A549 (cell line): ENCODE data around the gene PRKD1. TPM values are rescaled to one million over a fixed set of nuclear protein-coding genes. Genes with fewer than 3 reads are reported as not detected.

ENCODE experiments used
- ATAC-seq, 2 experiments: fragments of 200-7000 bp in 1 of 2; fragments of >200 bp in 1 of 2; cut with Nextera tagmentation in 1 of 2; cut with Tn5 transposase in 1 of 2; 3 replicates each; pipeline versions ENCODE4 v1.8.0 to v1.9.1; 2018 to 2020; ENCODE audit warnings: mild to moderate bottlenecking in 1 of 2, moderate library complexity in 1 of 2
- CTCF ChIA-PET: fragments of 300-600 bp; sonication (Branson Sonifier 250); formaldehyde crosslinking; extraction: SDS; loops from one replicate; lab custom pipeline; 2021; ENCODE audit warnings: antibody characterized with exemption, inconsistent platforms; lab: Yijun Ruan, JAX
- POLR2A ChIA-PET: fragments of 350-600 bp; formaldehyde crosslinking; extraction: SDS; loops from one replicate; lab custom pipeline; 2021; ENCODE audit warnings: antibody characterized with exemption, inconsistent platforms; lab: Yijun Ruan, JAX
- DNase-seq, 2 experiments: peaks; one replicate each; pipeline versions ENCODE4 v3.0.0 to v3.0.0-alpha.2; 2011 to 2016; ENCODE audit warnings: low read depth in 1 of 2, low spot score in 1 of 2
- FAIRE-seq: peaks from 2 replicates; lab custom pipeline; 2011; peaks lifted over from hg19 to GRCh38; lab: Jason Lieb, UNC
- H3K27ac ChIP-seq, 2 experiments: fragments of >200 bp; sonication (Bioruptor Twin); formaldehyde crosslinking; 3 replicates each; pipeline ENCODE4 v1.5.1; 2016 to 2017
- H3K4me1 ChIP-seq: fragments of >200 bp; sonication (Bioruptor Twin); formaldehyde crosslinking; 3 replicates; pipeline ENCODE4 v1.6.1; 2016
- H3K4me2 ChIP-seq: fragments of >200 bp; sonication (Bioruptor Twin); formaldehyde crosslinking; 3 replicates; pipeline ENCODE4 v1.6.1; 2016
- H3K4me3 ChIP-seq: fragments of >200 bp; sonication (Bioruptor Twin); formaldehyde crosslinking; 3 replicates; pipeline ENCODE4 v1.5.1; 2016
- H3K9me3 ChIP-seq: fragments of >200 bp; sonication (Bioruptor Twin); formaldehyde crosslinking; 3 replicates; pipeline ENCODE4 v1.6.1; 2016
- CHD2 ChIP-seq: fragments of 150-350 bp; IDR thresholded peaks from 2 replicates; pipeline ENCODE4 v1.6.1; 2014; ENCODE audit warnings: low read length; ENCODE audit not compliant: partially characterized antibody
- FOSL2 ChIP-seq, 2 experiments: fragments of 450-650 bp in 1 of 2; fragments of >200 bp in 1 of 2; sonication (Bioruptor Twin) in 1 of 2; formaldehyde crosslinking; IDR thresholded peaks; 2 replicates each; pipeline versions ENCODE4 v1.5.0 to v1.6.1; 2016 to 2020; ENCODE audit warnings: mild to moderate bottlenecking in 1 of 2, moderate library complexity in 1 of 2
- GATA3 ChIP-seq: IDR thresholded peaks from 2 replicates; pipeline ENCODE4 v1.6.1; 2012; ENCODE audit warnings: borderline replicate concordance
- HOXB5 ChIP-seq: fragments of 250-450 bp; sonication (Bioruptor Pico); IDR thresholded peaks from 2 replicates; pipeline ENCODE4 v1.5.0; 2020; ENCODE audit warnings: mild to moderate bottlenecking, moderate library complexity
- JUNB ChIP-seq: fragments of >200 bp; sonication (Bioruptor Twin); formaldehyde crosslinking; IDR thresholded peaks from 2 replicates; pipeline ENCODE4 v1.6.1; 2016
- MAZ ChIP-seq: fragments of 150-350 bp; IDR thresholded peaks from 2 replicates; pipeline ENCODE4 v1.6.1; 2014; ENCODE audit warnings: antibody characterized with exemption, low read depth, low read length, borderline replicate concordance
- NFE2L2 ChIP-seq: fragments of 150-350 bp; conservative IDR thresholded peaks from 2 replicates; pipeline ENCODE4 v1.6.1; 2014; ENCODE audit warnings: low read length
- PHF8 ChIP-seq: fragments of 200-600 bp; sonication (generic); IDR thresholded peaks from 2 replicates; pipeline ENCODE4 v1.6.1; 2016; ENCODE audit warnings: low read depth, mild to moderate bottlenecking, antibody characterized with exemption, moderate library complexity, borderline replicate concordance
- RARB ChIP-seq: fragments of 250-450 bp; sonication (Bioruptor Pico); IDR thresholded peaks from 2 replicates; pipeline ENCODE4 v1.8.0; 2021; ENCODE audit warnings: mild to moderate bottlenecking, moderate library complexity
- RCOR1 ChIP-seq: fragments of 150-350 bp; IDR thresholded peaks from 2 replicates; pipeline ENCODE4 v1.6.1; 2014; ENCODE audit warnings: antibody characterized with exemption, low read length, low read depth
- WGBS: methylation state at CpG from one replicate; pipeline ENCODE4 v1.1.6; 2017; ENCODE audit errors: missing lambda C conversion rate; 5-methylcytosine and 5-hydroxymethylcytosine counted together
- polyA plus RNA-seq, 4 experiments: library from polyadenylated mRNA; depleted of rRNA in 3 of 4; stranded (reverse); fragments of >200 nt; fragmentation: RNase III in 1 of 4; extraction: RNeasy Plus Mini Kit Qiagen cat#74134 plus additional on column Dnase treatment in 1 of 4; gene quantifications; 2 replicates in 3 of 4; 3 replicates in 1 of 4; pipeline ENCODE4 v1.2.3, GENCODE V29; 2011 to 2017
- TF ChIP-seq, protein P1 (sequence below): fragments of >200 bp; sonication (Bioruptor Twin); formaldehyde crosslinking; IDR thresholded peaks from 3 replicates; pipeline ENCODE4 v1.5.1; 2016
- TF ChIP-seq, protein P2 (sequence below): fragments of 450-650 bp; IDR thresholded peaks from 2 replicates; pipeline ENCODE4 v1.6.1; 2014; ENCODE audit warnings: antibody characterized with exemption
- TF ChIP-seq, protein P3 (sequence below): fragments of 250-450 bp; sonication (Bioruptor Pico); IDR thresholded peaks from 2 replicates; pipeline ENCODE4 v1.5.0; 2020; ENCODE audit warnings: low read depth, mild to moderate bottlenecking, moderate library complexity
- TF ChIP-seq, protein P4 (sequence below): fragments of 200-600 bp; sonication (generic); IDR thresholded peaks from 2 replicates; pipeline ENCODE4 v1.6.1; 2016; ENCODE audit warnings: antibody characterized with exemption, mild to moderate bottlenecking, moderate library complexity
- TF ChIP-seq, protein P5 (sequence below): fragments of 250-450 bp; sonication (Bioruptor Pico); IDR thresholded peaks from 2 replicates; pipeline ENCODE4 v1.5.0; 2021; ENCODE audit warnings: mild to moderate bottlenecking, moderate library complexity, borderline replicate concordance
- TF ChIP-seq, protein P6 (sequence below): fragments of 150-350 bp; IDR thresholded peaks from 2 replicates; pipeline ENCODE4 v1.6.1; 2014; ENCODE audit warnings: low read depth, mild to moderate bottlenecking, low read length

Gene PRKD1
- polyA plus RNA-seq, 2 of the 4 experiments (the other 2 are of a cell fraction): 3.0 to 7.8 TPM

DNA sequence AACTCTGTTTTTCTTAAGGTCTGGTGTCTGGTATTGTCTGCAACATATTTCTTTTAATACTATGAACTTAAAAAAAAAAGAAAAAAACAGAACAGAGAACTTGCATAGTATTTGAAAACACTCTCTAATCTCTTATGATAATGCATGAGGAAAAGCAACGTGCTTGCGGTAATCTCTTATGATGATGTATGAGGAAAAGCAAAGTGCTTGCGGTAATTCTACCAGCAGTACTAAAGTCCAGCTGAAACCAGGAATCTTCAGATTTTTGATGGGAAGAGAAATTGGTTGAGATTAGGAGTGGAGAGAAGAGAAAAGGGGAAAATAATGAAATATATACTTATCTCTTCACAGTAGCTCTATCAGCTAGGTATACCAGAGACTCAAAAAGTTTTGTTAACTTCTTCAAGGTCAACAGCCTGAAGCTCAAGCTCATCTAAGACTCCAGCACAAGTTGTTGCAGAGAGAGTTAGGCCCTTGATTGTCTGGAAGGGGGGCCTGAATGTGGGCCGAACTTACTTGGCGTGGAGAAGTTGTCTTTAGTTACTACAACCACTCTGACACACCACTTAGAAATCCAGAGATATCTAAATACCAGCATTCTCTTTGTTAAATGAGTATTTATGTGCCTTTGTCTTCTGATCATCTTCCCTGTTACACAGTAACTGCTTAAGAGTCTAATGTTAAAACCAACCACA is 240.4 kb downstream of the PRKD1 start:
- TF ChIP-seq, protein P1, sequence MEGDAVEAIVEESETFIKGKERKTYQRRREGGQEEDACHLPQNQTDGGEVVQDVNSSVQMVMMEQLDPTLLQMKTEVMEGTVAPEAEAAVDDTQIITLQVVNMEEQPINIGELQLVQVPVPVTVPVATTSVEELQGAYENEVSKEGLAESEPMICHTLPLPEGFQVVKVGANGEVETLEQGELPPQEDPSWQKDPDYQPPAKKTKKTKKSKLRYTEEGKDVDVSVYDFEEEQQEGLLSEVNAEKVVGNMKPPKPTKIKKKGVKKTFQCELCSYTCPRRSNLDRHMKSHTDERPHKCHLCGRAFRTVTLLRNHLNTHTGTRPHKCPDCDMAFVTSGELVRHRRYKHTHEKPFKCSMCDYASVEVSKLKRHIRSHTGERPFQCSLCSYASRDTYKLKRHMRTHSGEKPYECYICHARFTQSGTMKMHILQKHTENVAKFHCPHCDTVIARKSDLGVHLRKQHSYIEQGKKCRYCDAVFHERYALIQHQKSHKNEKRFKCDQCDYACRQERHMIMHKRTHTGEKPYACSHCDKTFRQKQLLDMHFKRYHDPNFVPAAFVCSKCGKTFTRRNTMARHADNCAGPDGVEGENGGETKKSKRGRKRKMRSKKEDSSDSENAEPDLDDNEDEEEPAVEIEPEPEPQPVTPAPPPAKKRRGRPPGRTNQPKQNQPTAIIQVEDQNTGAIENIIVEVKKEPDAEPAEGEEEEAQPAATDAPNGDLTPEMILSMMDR: no peak
- TF ChIP-seq HOXB5 (CRISPR knock-in tag) (no peak), GATA3 (no peak), RARB (CRISPR knock-in tag) (no peak)
- CTCF ChIA-PET: no interaction called here
- H3K27ac ChIP-seq: no peak overlapping the region
- no peak overlapping the region for H3K4me3 ChIP-seq
- H3K4me2 ChIP-seq: no peak overlapping the region
- no peaks in the 10 kb centered on the region for H3K4me1 ChIP-seq
- POLR2A ChIA-PET: no interaction called here
- WGBS: 89% methylated on average over 5 of the region's 5 CpGs
- ATAC-seq (no peak), FAIRE-seq (no peak), DNase-seq (no peak)
- no peaks in the 10 kb centered on the region for H3K9me3 ChIP-seq

DNA sequence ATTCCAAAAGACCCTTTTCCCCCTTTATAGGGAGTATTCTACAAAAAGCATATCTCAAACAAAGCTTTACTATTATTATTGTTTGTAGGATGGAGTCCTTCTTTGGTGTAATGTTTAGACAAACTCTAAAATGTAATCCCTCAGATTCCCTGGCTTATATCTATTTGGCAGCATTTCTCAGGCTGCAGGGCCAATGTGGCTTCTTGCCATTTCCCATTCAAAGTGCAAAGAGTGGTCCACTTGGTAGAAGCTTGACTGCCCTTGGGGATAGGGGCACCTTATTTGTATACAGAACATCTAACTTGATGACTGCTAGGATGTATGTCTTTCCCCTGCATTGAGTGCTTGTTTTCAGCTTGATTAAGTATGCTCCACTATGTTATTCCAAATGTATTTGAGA is 242.7 kb downstream of the PRKD1 start:
- TF ChIP-seq, protein P2, sequence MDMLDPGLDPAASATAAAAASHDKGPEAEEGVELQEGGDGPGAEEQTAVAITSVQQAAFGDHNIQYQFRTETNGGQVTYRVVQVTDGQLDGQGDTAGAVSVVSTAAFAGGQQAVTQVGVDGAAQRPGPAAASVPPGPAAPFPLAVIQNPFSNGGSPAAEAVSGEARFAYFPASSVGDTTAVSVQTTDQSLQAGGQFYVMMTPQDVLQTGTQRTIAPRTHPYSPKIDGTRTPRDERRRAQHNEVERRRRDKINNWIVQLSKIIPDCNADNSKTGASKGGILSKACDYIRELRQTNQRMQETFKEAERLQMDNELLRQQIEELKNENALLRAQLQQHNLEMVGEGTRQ: no peak
- no peak for TF ChIP-seq NFE2L2
- TF ChIP-seq JUNB: no peak
- TF ChIP-seq, protein P3, sequence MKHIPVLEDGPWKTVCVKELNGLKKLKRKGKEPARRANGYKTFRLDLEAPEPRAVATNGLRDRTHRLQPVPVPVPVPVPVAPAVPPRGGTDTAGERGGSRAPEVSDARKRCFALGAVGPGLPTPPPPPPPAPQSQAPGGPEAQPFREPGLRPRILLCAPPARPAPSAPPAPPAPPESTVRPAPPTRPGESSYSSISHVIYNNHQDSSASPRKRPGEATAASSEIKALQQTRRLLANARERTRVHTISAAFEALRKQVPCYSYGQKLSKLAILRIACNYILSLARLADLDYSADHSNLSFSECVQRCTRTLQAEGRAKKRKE (CRISPR knock-in tag): no peak
- TF ChIP-seq FOSL2 (IDR thresholded peaks at IDR 0.05): no peak
- no peak for TF ChIP-seq FOSL2 (CRISPR knock-in tag; IDR thresholded peaks at IDR 0.05)
- TF ChIP-seq, protein P4, sequence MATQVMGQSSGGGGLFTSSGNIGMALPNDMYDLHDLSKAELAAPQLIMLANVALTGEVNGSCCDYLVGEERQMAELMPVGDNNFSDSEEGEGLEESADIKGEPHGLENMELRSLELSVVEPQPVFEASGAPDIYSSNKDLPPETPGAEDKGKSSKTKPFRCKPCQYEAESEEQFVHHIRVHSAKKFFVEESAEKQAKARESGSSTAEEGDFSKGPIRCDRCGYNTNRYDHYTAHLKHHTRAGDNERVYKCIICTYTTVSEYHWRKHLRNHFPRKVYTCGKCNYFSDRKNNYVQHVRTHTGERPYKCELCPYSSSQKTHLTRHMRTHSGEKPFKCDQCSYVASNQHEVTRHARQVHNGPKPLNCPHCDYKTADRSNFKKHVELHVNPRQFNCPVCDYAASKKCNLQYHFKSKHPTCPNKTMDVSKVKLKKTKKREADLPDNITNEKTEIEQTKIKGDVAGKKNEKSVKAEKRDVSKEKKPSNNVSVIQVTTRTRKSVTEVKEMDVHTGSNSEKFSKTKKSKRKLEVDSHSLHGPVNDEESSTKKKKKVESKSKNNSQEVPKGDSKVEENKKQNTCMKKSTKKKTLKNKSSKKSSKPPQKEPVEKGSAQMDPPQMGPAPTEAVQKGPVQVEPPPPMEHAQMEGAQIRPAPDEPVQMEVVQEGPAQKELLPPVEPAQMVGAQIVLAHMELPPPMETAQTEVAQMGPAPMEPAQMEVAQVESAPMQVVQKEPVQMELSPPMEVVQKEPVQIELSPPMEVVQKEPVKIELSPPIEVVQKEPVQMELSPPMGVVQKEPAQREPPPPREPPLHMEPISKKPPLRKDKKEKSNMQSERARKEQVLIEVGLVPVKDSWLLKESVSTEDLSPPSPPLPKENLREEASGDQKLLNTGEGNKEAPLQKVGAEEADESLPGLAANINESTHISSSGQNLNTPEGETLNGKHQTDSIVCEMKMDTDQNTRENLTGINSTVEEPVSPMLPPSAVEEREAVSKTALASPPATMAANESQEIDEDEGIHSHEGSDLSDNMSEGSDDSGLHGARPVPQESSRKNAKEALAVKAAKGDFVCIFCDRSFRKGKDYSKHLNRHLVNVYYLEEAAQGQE: no peak
- no peak for TF ChIP-seq MAZ
- no peak for TF ChIP-seq RCOR1
- TF ChIP-seq, protein P5, sequence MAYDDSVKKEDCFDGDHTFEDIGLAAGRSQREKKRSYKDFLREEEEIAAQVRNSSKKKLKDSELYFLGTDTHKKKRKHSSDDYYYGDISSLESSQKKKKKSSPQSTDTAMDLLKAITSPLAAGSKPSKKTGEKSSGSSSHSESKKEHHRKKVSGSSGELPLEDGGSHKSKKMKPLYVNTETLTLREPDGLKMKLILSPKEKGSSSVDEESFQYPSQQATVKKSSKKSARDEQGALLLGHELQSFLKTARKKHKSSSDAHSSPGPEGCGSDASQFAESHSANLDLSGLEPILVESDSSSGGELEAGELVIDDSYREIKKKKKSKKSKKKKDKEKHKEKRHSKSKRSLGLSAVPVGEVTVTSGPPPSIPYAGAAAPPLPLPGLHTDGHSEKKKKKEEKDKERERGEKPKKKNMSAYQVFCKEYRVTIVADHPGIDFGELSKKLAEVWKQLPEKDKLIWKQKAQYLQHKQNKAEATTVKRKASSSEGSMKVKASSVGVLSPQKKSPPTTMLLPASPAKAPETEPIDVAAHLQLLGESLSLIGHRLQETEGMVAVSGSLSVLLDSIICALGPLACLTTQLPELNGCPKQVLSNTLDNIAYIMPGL (CRISPR knock-in tag): no peak
- no peak for TF ChIP-seq PHF8
- TF ChIP-seq CHD2: no peak
- TF ChIP-seq, protein P6, sequence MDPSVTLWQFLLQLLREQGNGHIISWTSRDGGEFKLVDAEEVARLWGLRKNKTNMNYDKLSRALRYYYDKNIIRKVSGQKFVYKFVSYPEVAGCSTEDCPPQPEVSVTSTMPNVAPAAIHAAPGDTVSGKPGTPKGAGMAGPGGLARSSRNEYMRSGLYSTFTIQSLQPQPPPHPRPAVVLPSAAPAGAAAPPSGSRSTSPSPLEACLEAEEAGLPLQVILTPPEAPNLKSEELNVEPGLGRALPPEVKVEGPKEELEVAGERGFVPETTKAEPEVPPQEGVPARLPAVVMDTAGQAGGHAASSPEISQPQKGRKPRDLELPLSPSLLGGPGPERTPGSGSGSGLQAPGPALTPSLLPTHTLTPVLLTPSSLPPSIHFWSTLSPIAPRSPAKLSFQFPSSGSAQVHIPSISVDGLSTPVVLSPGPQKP: no peak
- no peak for ATAC-seq
- Histone ChIP-seq H3K4me1 (no peaks in the 10 kb centered on the region), H3K4me3 (no peak overlapping the region), H3K9me3 (no peaks in the 10 kb centered on the region), H3K4me2 (no peak overlapping the region), H3K27ac (no peak overlapping the region)
- ChIA-PET CTCF (no interaction called here), POLR2A (no interaction called here)
- FAIRE-seq: peak; percentile 28
- no peak for DNase-seq
